HFFc6 (cell line): ENCODE measurements around the gene SDCBP2. TPM values are rescaled to one million over a fixed set of nuclear protein-coding genes. Genes with fewer than 3 reads are reported as not detected.

Source experiments
- DNase-seq: peaks from one replicate; pipeline ENCODE4 v3.0.0-alpha.2; 2018
- H3K27ac Mint-ChIP-seq: 2 replicates; pipeline ENCODE4 v1.8.0; 2020; ENCODE audit warnings: mild to moderate bottlenecking, mixed read lengths
- H3K27me3 Mint-ChIP-seq: 2 replicates; pipeline ENCODE4 v1.8.0; 2021; ENCODE audit warnings: mild to moderate bottlenecking, moderate library complexity, mixed read lengths; ENCODE audit not compliant: insufficient read depth
- H3K36me3 Mint-ChIP-seq: 2 replicates; pipeline ENCODE4 v1.8.0; 2021; ENCODE audit warnings: low read depth, mixed read lengths
- H3K4me1 Mint-ChIP-seq: 2 replicates; pipeline ENCODE4 v1.8.0; 2020; ENCODE audit warnings: low read depth, mixed read lengths
- H3K4me3 Mint-ChIP-seq: 2 replicates; pipeline ENCODE4 v1.8.0; 2020; ENCODE audit warnings: mild to moderate bottlenecking, moderate library complexity, mixed read lengths
- H3K9me3 Mint-ChIP-seq: 2 replicates; pipeline ENCODE4 v1.8.0; 2020; ENCODE audit warnings: mild to moderate bottlenecking, mixed read lengths
- total RNA-seq, 6 experiments: library from RNA; stranded (reverse); fragmentation: NEBNext Ultra II Directional; extraction: Animal tissue kit (Norgen Biotek cat#: 25700); gene quantifications; 2 replicates in 1 of 6; 3 replicates in 5 of 6; pipeline ENCODE4 v1.2.3, GENCODE V29; 2021
- TF ChIP-seq, protein P1 (sequence below): fragments of 200-600 bp; sonication (generic); IDR thresholded peaks from 2 replicates; pipeline ENCODE4 v1.5.0; 2021; ENCODE audit warnings: antibody characterized with exemption, mild to moderate bottlenecking

The SDCBP2 gene
- total RNA-seq, 6 experiments from 2014 or later = 0.51 to 1.5 (median 0.76) TPM

DNA sequence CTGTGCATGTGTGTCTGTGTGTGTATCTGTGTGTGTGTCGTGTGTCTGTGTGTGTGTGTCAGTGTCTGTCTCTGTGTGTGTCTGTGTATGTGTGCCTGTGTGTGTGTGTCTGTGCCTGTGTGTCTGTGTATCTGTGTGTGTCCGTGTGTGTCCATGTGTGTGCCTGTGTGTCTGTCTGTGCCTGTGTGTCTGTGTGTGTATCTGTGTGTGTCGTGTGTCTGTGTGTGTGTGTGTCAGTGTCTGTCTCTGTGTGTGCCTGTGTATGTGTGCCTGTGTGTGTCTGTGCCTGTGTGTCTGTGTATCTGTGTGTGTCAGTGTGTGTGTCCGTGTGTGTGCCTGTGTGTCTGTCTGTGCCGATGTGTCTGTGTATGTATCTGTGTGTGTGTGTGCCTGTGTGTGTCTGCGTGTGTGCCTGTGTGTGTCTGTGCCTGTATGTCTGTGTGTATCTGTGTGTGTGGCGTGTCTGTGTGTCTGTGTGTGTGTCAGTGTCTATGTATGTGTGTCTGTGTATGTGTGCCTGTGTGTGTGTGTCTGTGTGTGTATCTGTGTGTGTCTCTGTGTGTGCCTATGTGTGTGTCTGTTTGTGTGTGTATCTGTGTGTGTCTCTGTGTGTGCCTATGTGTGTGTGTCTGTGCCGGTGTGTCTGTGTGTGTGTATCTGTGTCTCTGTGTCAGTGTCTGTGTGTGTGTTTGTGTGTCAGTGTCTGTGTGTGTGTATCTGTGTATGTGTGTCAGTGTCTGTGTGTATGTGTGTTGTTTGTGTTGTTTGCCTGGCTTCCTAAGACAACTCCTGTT, 51.2 kb downstream of the SDCBP2 start:
- Mint-ChIP-seq H3K9me3 (no peaks in the 10 kb centered on the region), H3K27me3 (no peaks in the 10 kb centered on the region; the same call in 1 of the 2 replicates), H3K4me1 (peaks cover 15% of the 10 kb centered on the region), H3K4me3 (no peak overlapping the region), H3K36me3 (no peaks in the 10 kb centered on the region), H3K27ac (no peak overlapping the region)
- TF ChIP-seq, protein P1, sequence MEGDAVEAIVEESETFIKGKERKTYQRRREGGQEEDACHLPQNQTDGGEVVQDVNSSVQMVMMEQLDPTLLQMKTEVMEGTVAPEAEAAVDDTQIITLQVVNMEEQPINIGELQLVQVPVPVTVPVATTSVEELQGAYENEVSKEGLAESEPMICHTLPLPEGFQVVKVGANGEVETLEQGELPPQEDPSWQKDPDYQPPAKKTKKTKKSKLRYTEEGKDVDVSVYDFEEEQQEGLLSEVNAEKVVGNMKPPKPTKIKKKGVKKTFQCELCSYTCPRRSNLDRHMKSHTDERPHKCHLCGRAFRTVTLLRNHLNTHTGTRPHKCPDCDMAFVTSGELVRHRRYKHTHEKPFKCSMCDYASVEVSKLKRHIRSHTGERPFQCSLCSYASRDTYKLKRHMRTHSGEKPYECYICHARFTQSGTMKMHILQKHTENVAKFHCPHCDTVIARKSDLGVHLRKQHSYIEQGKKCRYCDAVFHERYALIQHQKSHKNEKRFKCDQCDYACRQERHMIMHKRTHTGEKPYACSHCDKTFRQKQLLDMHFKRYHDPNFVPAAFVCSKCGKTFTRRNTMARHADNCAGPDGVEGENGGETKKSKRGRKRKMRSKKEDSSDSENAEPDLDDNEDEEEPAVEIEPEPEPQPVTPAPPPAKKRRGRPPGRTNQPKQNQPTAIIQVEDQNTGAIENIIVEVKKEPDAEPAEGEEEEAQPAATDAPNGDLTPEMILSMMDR = no peak
- DNase-seq = no peak

DNA sequence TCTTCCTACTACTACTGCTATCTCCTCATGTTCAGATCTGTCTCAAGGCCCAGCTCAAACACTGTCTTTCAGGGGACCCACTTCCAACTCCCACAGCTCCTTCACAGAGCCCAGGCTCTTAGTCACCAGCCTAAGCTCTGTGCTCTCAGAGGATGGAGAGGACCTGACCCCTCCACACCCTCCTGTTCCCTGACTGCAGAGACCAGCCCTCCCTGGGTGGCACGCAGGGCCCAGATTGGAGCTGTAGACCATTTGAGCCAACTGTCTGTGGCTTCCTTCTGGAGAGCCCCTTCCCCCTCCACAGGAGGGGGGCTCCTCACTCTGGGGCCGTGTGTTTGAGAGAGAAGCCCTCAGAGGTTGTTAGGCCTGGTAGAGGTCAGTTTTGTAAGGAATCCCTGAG, 53.0 kb downstream of the SDCBP2 start:
- Mint-ChIP-seq H3K4me1 (peaks cover 15% of the 10 kb centered on the region), H3K9me3 (no peaks in the 10 kb centered on the region), H3K27me3 (no peaks in the 10 kb centered on the region; the same call in 1 of the 2 replicates), H3K4me3 (no peak overlapping the region), H3K36me3 (no peaks in the 10 kb centered on the region), H3K27ac (no peak overlapping the region)
- no peak for DNase-seq
- TF ChIP-seq, protein P1 = no peak

DNA sequence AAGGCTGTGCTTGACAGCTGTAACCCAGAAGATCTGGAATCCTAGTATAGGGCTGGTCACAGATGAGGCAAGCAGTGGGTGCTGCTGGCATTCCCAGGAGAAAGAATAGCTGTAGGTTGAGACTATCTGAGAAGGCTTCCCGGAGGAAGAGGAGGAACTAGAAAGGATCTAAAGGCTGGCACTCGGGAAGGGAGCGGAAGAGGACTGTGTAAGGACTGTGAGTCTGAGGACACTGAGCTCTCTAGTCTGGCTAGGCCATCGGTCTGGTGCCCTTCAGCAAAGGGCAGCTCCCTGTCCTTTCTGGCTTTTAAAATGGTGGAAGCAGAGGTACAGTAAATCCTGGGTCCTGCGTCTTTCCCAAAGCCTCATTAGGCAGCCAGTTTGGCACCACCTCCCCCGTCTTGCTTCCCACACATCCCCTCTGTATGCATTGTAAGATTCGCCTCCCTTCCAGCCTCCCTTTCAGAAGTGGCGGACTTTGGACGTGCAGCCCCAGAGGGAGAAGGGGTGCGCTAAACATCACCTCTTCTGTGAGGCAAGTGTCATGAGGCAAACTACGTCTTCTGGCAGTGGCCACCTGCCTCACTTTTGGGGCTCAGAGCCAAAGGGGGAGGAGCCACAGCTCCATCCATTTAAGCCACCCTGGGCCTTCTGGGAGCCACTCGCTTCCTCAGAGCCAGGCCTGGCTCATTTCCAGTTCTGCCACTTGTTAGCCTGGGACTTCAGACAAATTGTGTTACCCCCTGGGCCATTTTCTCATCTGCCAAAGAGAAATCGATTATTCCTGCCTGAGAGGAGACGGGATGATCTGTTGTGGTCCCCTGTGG, 54.2 kb downstream of the SDCBP2 start:
- no peak overlapping the region for H3K4me3 Mint-ChIP-seq
- DNase-seq = no peak
- H3K4me1 Mint-ChIP-seq = peaks cover 7% of the 10 kb centered on the region
- no peaks in the 10 kb centered on the region for H3K9me3 Mint-ChIP-seq
- TF ChIP-seq, protein P1 = no peak
- no peaks in the 10 kb centered on the region; the same call in 1 of the 2 replicates for H3K27me3 Mint-ChIP-seq
- H3K27ac Mint-ChIP-seq = no peak overlapping the region
- no peaks in the 10 kb centered on the region for H3K36me3 Mint-ChIP-seq

DNA sequence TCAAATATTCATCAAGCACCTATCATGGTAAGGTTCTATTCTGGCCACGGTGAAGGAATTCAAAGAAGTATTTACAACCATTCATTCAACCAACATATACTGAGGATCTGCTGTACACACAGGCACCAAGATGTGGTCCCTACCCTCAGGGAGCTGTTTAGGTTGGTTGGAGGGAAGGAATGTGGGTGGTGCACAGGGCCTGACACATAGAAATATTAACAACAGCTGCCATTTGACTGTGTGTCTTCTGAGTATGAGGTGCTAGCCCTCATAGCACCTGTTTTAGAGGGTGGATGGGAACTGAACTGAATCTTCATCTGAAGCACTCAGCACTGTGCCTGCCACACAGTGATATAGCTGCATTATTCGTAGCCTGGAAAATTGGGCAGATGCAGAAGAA, 55.6 kb downstream of the SDCBP2 start:
- Mint-ChIP-seq H3K4me3 (no peak overlapping the region), H3K27ac (no peak overlapping the region), H3K9me3 (no peaks in the 10 kb centered on the region), H3K4me1 (peaks cover 8% of the 10 kb centered on the region), H3K27me3 (no peaks in the 10 kb centered on the region; the same call in 1 of the 2 replicates), H3K36me3 (no peaks in the 10 kb centered on the region)
- TF ChIP-seq, protein P1 = no peak
- DNase-seq = no peak

DNA sequence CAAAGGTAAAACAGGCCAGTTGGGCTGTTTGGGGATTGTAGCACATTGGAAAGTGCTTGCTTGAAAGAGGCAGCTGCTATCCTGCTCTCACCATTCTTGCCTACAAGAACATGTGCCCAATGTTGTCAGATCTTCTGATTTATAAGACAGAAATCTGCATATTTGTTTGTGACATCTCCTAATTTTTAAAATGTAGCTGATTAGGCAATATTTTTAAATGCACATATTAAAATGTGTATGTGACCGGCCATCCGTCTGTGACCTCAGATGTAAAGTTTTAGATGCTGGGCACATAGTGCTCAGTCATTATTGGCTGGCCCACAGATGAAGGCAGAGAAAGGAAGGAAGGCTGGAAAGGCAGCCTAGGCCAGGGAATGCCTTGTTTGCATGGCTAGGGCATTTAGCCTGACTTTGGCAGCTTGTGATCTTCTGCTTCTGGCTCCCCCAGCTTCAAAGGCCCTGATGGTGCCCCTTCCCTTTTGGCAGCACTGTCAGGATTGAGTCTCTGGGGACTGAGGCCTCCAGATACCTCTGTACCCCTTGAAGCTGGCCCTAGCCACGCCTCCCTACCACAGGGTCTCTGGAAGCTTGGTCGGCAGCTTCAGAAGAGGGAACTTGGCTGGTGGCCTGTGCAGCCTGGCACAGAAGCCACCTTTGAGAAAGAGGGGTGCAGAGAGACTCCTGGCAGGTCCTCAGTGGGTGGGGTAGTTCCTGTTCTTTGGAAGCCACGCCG, 56.4 kb downstream of the SDCBP2 start:
- Mint-ChIP-seq H3K4me3 (no peak overlapping the region), H3K9me3 (no peaks in the 10 kb centered on the region), H3K36me3 (no peaks in the 10 kb centered on the region), H3K27ac (no peak overlapping the region), H3K4me1 (peaks cover 16% of the 10 kb centered on the region), H3K27me3 (no peaks in the 10 kb centered on the region; the same call in 1 of the 2 replicates)
- TF ChIP-seq, protein P1 = no peak
- DNase-seq = no peak
